Muscle of leg (tissue), 11 donors: ENCODE data around the gene MAPK1. TPM values are rescaled to one million over a fixed set of nuclear protein-coding genes. Genes with fewer than 3 reads are reported as not detected.
"Not testable (repeated sequence)": the region's sequence is repeated elsewhere in the genome, so short reads cannot be mapped to it uniquely, and the experiment has no call there.

Experiments
- DNase-seq: peaks from one replicate; pipeline ENCODE4 v3.0.0; 2013
- H3K27ac ChIP-seq: one replicate; pipeline ENCODE4 v1.5.1; 2013; ENCODE audit warnings: mild to moderate bottlenecking, low read length, control low read depth
- H3K27me3 ChIP-seq: one replicate; pipeline ENCODE4 v1.6.1; 2013; ENCODE audit warnings: low read length; ENCODE audit not compliant: control insufficient read depth, insufficient read depth
- H3K36me3 ChIP-seq: one replicate; pipeline ENCODE4 v1.6.1; 2013; ENCODE audit warnings: low read length; ENCODE audit not compliant: control insufficient read depth, insufficient read depth
- H3K4me1 ChIP-seq: one replicate; pipeline ENCODE4 v1.6.1; 2013; ENCODE audit warnings: low read length; ENCODE audit not compliant: control insufficient read depth, insufficient read depth
- H3K4me3 ChIP-seq: one replicate; pipeline ENCODE4 v1.5.1; 2013; ENCODE audit warnings: low read length, control low read depth
- H3K9me3 ChIP-seq: replicated peaks from 2 replicates; pipeline ENCODE4 v1.6.1; 2013; ENCODE audit warnings: low read depth, low read length; ENCODE audit not compliant: control insufficient read depth
- WGBS: methylation state at CpG from one replicate; pipeline ENCODE4 v1.1.5; 2013; ENCODE audit warnings: missing lambda C conversion rate; ENCODE audit not compliant: insufficient coverage; 5-methylcytosine and 5-hydroxymethylcytosine counted together
- polyA plus RNA-seq, 8 donors: library from polyadenylated mRNA; unstranded; fragments of 120-200 nt; gene quantifications; one replicate each; pipeline versions ENCODE4 v1.2.1 to v1.2.3, GENCODE V29; 2013; ENCODE audit warnings: inconsistent platforms in 1 of 8, low replicate concordance in 1 of 8; ENCODE audit not compliant: insufficient read length in 8 of 8, insufficient read depth in 1 of 8
- total RNA-seq: library from RNA; stranded (reverse); fragments of 120-200 nt; gene quantifications from one replicate; pipeline ENCODE4 v1.2.4, GENCODE V29; 2013

The MAPK1 gene
- total and polyA plus RNA-seq, 9 donors = 92.0 to 126 (median 110) TPM

- no peak overlapping the region for H3K27ac ChIP-seq
Observed at GRCh38 chr22:21835378-21835777, 32.1 kb downstream of the MAPK1 start.

GRCh38 chr22:21834869-21835268 is 32.6 kb downstream of the MAPK1 start:
- H3K4me3 ChIP-seq = no peak overlapping the region
- H3K9me3 ChIP-seq = no peaks in the 10 kb centered on the region
- WGBS = 100% methylated on average over 1 of the region's 4 CpGs
- peaks cover 26% of the 10 kb centered on the region for H3K4me1 ChIP-seq
- peaks cover 2% of the 10 kb centered on the region for H3K36me3 ChIP-seq
- no peaks in the 10 kb centered on the region for H3K27me3 ChIP-seq
- DNase-seq = no peak
- no peak overlapping the region for H3K27ac ChIP-seq

More at GRCh38 chr22:21835378-21835777, 32.1 kb downstream of the MAPK1 start:
- H3K4me1 ChIP-seq = peaks cover 26% of the 10 kb centered on the region
- no peaks in the 10 kb centered on the region for H3K9me3 ChIP-seq
- no peaks in the 10 kb centered on the region for H3K27me3 ChIP-seq
- peaks cover 2% of the 10 kb centered on the region for H3K36me3 ChIP-seq
- no peak for DNase-seq
- no peak overlapping the region for H3K4me3 ChIP-seq
- WGBS = no CpG with 5 or more reads among the region's 2 CpGs

GRCh38 chr22:21832291-21833290 is 34.9 kb downstream of the MAPK1 start:
- peaks cover 21% of the 10 kb centered on the region for H3K4me1 ChIP-seq
- no peak overlapping the region for H3K4me3 ChIP-seq
- WGBS = 100% methylated on average over 1 of the region's 8 CpGs
- peaks cover 2% of the 10 kb centered on the region for H3K36me3 ChIP-seq
- no peaks in the 10 kb centered on the region for H3K27me3 ChIP-seq
- peak; percentile 46 for DNase-seq
- no peaks in the 10 kb centered on the region for H3K9me3 ChIP-seq
- peak overlapping the region; percentile 32 for H3K27ac ChIP-seq

DNA sequence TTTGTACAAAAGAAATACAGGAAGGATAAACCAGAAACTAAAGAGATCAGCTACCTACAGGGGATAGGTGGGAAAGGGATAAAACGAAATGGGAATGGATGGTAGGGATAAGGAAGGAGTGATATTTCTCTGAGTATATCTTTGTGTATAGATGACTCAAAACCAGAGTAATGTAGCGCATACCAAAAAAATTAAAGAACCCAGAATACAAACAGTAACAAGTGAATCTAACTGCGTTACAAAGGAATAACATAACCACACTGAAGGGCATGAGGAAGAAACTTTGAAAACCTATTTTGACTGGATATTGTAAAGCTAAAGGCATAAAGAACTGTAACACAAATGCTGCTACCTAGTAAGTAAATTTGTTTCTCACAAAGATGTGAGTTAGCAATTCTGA is 37.9 kb downstream of the MAPK1 start:
- WGBS = no CpG with 5 or more reads among the region's 3 CpGs
- Histone ChIP-seq H3K27ac (no peak overlapping the region), H3K27me3 (no peaks in the 10 kb centered on the region), H3K4me1 (peaks cover 11% of the 10 kb centered on the region), H3K36me3 (peaks cover 2% of the 10 kb centered on the region), H3K9me3 (no peaks in the 10 kb centered on the region), H3K4me3 (no peak overlapping the region)
- DNase-seq = no peak

DNA sequence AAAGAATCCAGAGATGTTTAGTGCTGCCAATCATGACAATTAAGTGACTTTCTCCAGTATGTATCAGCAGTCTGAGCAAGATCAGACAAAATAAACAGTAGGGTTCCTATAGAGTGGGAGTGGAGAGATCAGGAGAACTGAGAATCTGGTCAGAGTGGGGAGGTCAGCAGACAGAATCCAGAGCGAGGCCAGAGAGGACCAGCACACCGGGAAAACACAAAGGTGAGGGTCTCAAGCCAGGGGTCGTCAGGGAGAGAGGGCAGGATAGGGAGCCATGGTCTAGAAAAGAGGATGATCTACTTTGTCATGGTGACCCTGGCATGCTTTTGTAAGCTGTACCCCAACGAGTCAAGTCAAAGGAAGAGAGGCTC is 39.2 kb downstream of the MAPK1 start:
- Histone ChIP-seq H3K27ac (no peak overlapping the region), H3K4me1 (peaks cover 7% of the 10 kb centered on the region)
- no peak for DNase-seq

GRCh38 chr22:21827628-21828267 is 39.7 kb downstream of the MAPK1 start:
- Histone ChIP-seq H3K36me3 (peaks cover 2% of the 10 kb centered on the region), H3K4me3 (no peak overlapping the region), H3K9me3 (no peaks in the 10 kb centered on the region), H3K4me1 (peaks cover 7% of the 10 kb centered on the region), H3K27ac (no peak overlapping the region), H3K27me3 (no peaks in the 10 kb centered on the region)
- no peak for DNase-seq
- 85% methylated on average over 3 of the region's 3 CpGs for WGBS

More for the DNA sequence above, 39.2 kb downstream of the MAPK1 start:
- Histone ChIP-seq H3K9me3 (no peaks in the 10 kb centered on the region), H3K27me3 (no peaks in the 10 kb centered on the region), H3K36me3 (peaks cover 2% of the 10 kb centered on the region), H3K4me3 (no peak overlapping the region)
- WGBS = 74% methylated on average over 2 of the region's 4 CpGs

GRCh38 chr22:21826204-21826603 is 41.2 kb downstream of the MAPK1 start:
- H3K4me3 ChIP-seq = no peak overlapping the region
- no peak for DNase-seq
- no peaks in the 10 kb centered on the region for H3K36me3 ChIP-seq
- H3K27me3 ChIP-seq = no peaks in the 10 kb centered on the region
- H3K27ac ChIP-seq = no peak overlapping the region
- H3K4me1 ChIP-seq = no peaks in the 10 kb centered on the region
- WGBS = 95% methylated on average over 6 of the region's 7 CpGs
- H3K9me3 ChIP-seq = no peaks in the 10 kb centered on the region

- H3K4me1 ChIP-seq, H3K27me3 ChIP-seq, H3K36me3 ChIP-seq, DNase-seq, H3K4me3 ChIP-seq, H3K27ac ChIP-seq, H3K9me3 ChIP-seq: not testable (repeated sequence)
- WGBS = 96% methylated on average over 4 of the region's 7 CpGs
Observed at GRCh38 chr22:21824962-21825361, 42.5 kb downstream of the MAPK1 start.

DNA sequence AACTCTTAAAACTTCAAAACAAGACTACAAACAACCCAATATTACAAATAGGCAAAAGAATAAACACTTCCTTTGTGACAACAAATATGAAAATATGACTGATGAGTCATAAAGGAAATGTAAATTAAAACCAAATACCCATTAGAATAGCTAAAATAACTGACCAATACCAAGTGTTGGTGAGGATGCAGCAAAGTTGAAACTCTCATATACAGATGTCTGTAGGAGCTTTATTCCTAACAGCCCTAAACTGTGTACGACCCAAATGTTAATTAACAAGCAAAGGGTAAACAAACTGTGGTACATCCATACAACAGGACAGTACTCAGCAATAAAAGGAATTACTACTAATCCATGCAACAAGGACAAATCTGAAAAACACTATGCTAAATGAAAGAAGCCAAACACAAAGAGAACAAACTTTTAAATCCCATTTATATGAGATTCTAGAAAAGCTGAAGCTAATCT is 43.0 kb downstream of the MAPK1 start:
- no peaks in the 10 kb centered on the region for H3K9me3 ChIP-seq
- no peak overlapping the region for H3K4me3 ChIP-seq
- peaks cover 2% of the 10 kb centered on the region for H3K4me1 ChIP-seq
- H3K27me3 ChIP-seq = no peaks in the 10 kb centered on the region
- no peak for DNase-seq
- no CpG with 5 or more reads among the region's 1 CpG for WGBS
- H3K27ac ChIP-seq = no peak overlapping the region
- H3K36me3 ChIP-seq = peaks cover 3% of the 10 kb centered on the region

DNA sequence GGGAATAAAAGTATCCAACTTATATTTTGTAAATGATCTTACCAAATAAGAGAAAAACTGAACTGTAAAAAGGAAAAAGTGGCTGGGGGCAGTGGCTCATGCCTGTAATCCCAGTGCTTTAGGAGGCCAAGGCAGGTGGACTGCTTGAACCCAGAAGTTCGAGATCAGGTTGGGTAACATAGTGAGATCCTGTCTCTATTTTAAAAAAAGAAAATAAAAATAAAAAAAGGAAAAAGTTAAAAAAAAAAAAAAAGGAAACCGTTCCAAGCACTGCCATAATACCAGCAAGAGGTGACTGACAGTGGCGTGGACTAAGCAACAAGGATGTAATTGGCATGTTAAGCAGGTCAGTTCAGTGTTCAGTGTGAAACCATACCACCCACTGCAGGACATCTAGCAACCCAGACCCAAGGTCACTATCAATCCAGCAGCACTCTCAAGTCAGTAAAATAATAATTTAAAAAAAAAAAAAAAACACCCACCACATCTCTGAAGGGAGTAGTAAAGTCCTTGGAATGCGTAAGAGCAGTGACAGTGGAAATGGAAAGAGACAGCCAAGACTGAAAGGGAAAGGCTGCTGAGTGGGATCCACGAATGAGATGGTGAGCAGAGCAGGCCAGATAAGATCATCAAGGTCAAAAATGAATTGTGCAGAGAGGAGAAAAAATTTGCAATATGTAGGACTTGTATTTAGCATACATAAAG is 43.6 kb downstream of the MAPK1 start:
- H3K27ac ChIP-seq = no peak overlapping the region

More for the DNA sequence above, 43.6 kb downstream of the MAPK1 start:
- Histone ChIP-seq H3K36me3 (peaks cover 7% of the 10 kb centered on the region), H3K27me3 (no peaks in the 10 kb centered on the region), H3K4me3 (no peak overlapping the region), H3K4me1 (peaks cover 8% of the 10 kb centered on the region), H3K9me3 (no peaks in the 10 kb centered on the region)
- peak; percentile 48 for DNase-seq
- WGBS = 50% methylated on average over 2 of the region's 5 CpGs
